Stimulated activated naive B cell treated with anti-CD40 and anti-IgM and Interleukin-4, amounts not matched to agents 10 μg/mL and 1 μg/mL and 100 μg/mL, for 72 hours (primary cell): ENCODE measurements around the gene IL24.
A peak's percentile ranks its signal among the peaks of the same experiment; 100 is the strongest.
"Not testable (repeated sequence)": the region's sequence is repeated elsewhere in the genome, so short reads cannot be mapped to it uniquely, and the experiment has no call there.

Source experiments
- ATAC-seq, 2 donors: fragments of 150-1000 bp; cut with Tn5 transposase; replicated peaks; 2 replicates each; pipeline ENCODE4 v1.10.0; 2021; ENCODE audit warnings: moderate library complexity in 1 of 2
- DNase-seq: peaks from one replicate; pipeline ENCODE4 v3.0.0; 2021
- H3K27ac Mint-ChIP-seq: one replicate; pipeline ENCODE4 v1.8.0; 2022; ENCODE audit warnings: mild to moderate bottlenecking, mixed read lengths
- H3K27me3 Mint-ChIP-seq, 2 donors: one replicate each; pipeline ENCODE4 v1.8.0; 2022; ENCODE audit warnings: mixed read lengths in 2 of 2
- H3K36me3 Mint-ChIP-seq, 2 donors: one replicate each; pipeline ENCODE4 v1.8.0; 2022; ENCODE audit warnings: mixed read lengths in 2 of 2, mild to moderate bottlenecking in 1 of 2
- H3K4me1 Mint-ChIP-seq, 2 donors: one replicate each; pipeline ENCODE4 v1.8.0; 2022; ENCODE audit warnings: mixed read lengths in 2 of 2, mild to moderate bottlenecking in 1 of 2
- H3K4me3 Mint-ChIP-seq, 2 donors: one replicate each; pipeline ENCODE4 v1.8.0; 2022; ENCODE audit warnings: mild to moderate bottlenecking in 2 of 2, mixed read lengths in 2 of 2, moderate library complexity in 1 of 2
- H3K9me3 Mint-ChIP-seq, 2 donors: one replicate each; pipeline ENCODE4 v1.8.0; 2022; ENCODE audit warnings: mixed read lengths in 2 of 2, mild to moderate bottlenecking in 1 of 2

The IL24 gene, protein sequence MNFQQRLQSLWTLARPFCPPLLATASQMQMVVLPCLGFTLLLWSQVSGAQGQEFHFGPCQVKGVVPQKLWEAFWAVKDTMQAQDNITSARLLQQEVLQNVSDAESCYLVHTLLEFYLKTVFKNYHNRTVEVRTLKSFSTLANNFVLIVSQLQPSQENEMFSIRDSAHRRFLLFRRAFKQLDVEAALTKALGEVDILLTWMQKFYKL

GRCh38 chr1:206897175-206897574 is at the start of gene IL24:
IL24 (plus strand) TSS chr1:206897443; CDS start chr1:206897833, 390 bp downstream.
- ATAC-seq = peak; percentile 40 to 46
- H3K9me3 Mint-ChIP-seq = no peaks in the 10 kb centered on the region
- no peaks in the 10 kb centered on the region for H3K27me3 Mint-ChIP-seq
- H3K36me3 Mint-ChIP-seq = peaks cover 6 to 20% of the 10 kb centered on the region in 2 donors
- H3K4me1 Mint-ChIP-seq = peaks cover 40 to 82% of the 10 kb centered on the region in 2 donors
- DNase-seq = no peak
- H3K4me3 Mint-ChIP-seq = peak within 1 kb of the TSS; percentile 22 to 50
- H3K27ac Mint-ChIP-seq = peak within 1 kb of the TSS; percentile 56

DNA sequence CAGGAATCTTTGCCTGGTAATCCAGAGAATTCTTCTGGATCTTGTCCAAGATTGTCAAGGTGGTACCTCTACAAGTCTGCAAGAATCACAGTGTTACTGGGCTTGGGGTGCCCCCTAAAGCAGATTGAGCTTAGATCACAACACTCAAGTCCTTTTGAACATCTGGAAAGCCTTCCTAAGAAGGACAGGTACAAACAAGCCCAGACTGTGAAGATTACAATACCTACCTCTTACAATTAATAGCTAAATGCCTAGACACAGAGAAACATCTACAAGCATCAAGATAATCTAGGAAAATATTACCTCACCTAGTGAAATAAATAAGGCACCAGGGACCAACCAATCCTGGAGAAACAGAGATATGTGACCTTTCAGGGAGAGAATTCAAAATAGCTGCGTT is 49.3 kb upstream of the IL24 start:
- DNase-seq (no peak), ATAC-seq (no peak)
- Mint-ChIP-seq H3K27me3 (peaks cover 0 to 7% of the 10 kb centered on the region in 2 donors), H3K4me3 (no peak overlapping the region), H3K9me3 (peaks cover 0 to 3% of the 10 kb centered on the region in 2 donors), H3K36me3 (no peaks in the 10 kb centered on the region), H3K4me1 (peaks cover 0 to 7% of the 10 kb centered on the region in 2 donors), H3K27ac (peak overlapping the region; percentile 34)

DNA sequence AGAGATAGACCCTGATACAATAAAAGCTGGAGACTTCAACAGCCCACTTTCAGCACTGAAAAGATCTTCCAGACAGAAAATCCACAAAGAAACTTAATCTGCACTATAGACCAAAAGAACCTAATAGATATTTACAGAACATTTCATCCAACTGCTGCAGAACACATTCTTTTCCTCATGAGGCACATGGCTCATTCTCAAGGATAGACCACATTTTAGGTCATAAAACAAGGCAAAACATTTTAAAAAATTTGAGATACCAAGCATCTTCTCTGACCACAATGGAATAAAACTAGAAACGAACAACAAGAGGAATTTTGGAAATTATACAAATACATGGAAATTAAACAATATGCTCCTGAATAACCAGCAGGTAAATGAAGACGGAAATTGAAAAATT is 46.8 kb upstream of the IL24 start:
- Mint-ChIP-seq H3K9me3 (peaks cover 0 to 6% of the 10 kb centered on the region in 2 donors), H3K4me3 (no peak overlapping the region), H3K36me3 (no peaks in the 10 kb centered on the region), H3K27me3 (peaks cover 0 to 7% of the 10 kb centered on the region in 2 donors), H3K27ac (no peak overlapping the region), H3K4me1 (peaks cover 0 to 7% of the 10 kb centered on the region in 2 donors)
- ATAC-seq (no peak), DNase-seq (no peak)

GRCh38 chr1:206851341-206852010 is 45.8 kb upstream of the IL24 start:
- Mint-ChIP-seq H3K27ac (no peak overlapping the region), H3K4me1 (peaks cover 3 to 7% of the 10 kb centered on the region in 2 donors), H3K4me3 (no peak overlapping the region), H3K9me3 (peaks cover 0 to 6% of the 10 kb centered on the region in 2 donors), H3K27me3 (peaks cover 0 to 7% of the 10 kb centered on the region in 2 donors), H3K36me3 (no peaks in the 10 kb centered on the region)
- DNase-seq (no peak), ATAC-seq (no peak)

- not testable (repeated sequence) for DNase-seq, H3K36me3 Mint-ChIP-seq, H3K27ac Mint-ChIP-seq, ATAC-seq, H3K4me1 Mint-ChIP-seq, H3K27me3 Mint-ChIP-seq, H3K4me3 Mint-ChIP-seq, H3K9me3 Mint-ChIP-seq
Measured at GRCh38 chr1:206852662-206853061, 44.6 kb upstream of the IL24 start.

GRCh38 chr1:206853696-206854095 is 43.5 kb upstream of the IL24 start:
- H3K36me3 Mint-ChIP-seq, H3K27me3 Mint-ChIP-seq, DNase-seq, H3K27ac Mint-ChIP-seq, H3K4me1 Mint-ChIP-seq, H3K9me3 Mint-ChIP-seq, ATAC-seq, H3K4me3 Mint-ChIP-seq: not testable (repeated sequence)

DNA sequence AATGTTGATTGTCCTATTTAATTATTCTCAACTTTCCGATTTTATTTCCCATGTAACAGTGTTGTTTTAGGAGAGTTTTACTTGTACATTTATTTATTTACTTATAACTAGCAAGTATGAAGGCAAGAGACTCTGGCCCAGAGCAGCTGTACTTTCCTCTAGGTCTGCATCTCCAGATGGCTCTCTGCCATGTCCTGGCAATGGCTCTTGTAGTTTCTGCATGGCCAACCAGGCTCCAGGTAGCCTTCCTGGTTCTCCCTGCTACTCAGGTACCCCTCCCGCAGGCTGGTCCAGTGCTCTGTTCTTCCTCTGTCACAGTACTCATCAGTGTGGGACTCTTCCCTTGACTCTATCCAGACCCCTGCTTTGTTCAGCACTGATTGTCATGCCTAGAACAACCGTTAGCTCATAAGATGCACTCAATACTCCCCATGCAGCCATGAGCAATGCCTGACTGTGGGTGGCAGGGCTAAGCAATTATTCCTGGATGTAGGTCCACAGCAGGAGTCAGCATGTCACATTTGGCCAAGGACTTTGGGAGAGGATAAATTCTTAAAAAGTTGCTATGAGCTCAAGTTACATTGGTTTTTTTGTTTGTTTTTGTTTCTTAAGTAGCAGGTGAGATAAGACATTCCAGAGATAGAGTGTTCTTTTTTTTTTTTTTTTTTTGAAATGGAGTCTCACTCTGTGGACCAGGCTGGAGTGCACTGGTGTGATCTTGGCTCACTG is 42.7 kb upstream of the IL24 start:
- Mint-ChIP-seq H3K4me3 (no peak overlapping the region), H3K36me3 (no peaks in the 10 kb centered on the region), H3K27me3 (peaks cover 0 to 6% of the 10 kb centered on the region in 2 donors), H3K9me3 (peaks cover 0 to 6% of the 10 kb centered on the region in 2 donors), H3K27ac (no peak overlapping the region), H3K4me1 (peaks cover 0 to 5% of the 10 kb centered on the region in 2 donors)
- ATAC-seq (no peak), DNase-seq (no peak)

- no peak for ATAC-seq
- no peaks in the 10 kb centered on the region for H3K36me3 Mint-ChIP-seq
- DNase-seq = no peak
- no peak overlapping the region for H3K4me3 Mint-ChIP-seq
- H3K27ac Mint-ChIP-seq = no peak overlapping the region
- H3K27me3 Mint-ChIP-seq = peaks cover 0 to 4% of the 10 kb centered on the region in 2 donors
- peaks cover 0 to 5% of the 10 kb centered on the region in 2 donors for H3K4me1 Mint-ChIP-seq
- peaks cover 0 to 6% of the 10 kb centered on the region in 2 donors for H3K9me3 Mint-ChIP-seq
Measured at GRCh38 chr1:206855859-206856258, 41.4 kb upstream of the IL24 start.

DNA sequence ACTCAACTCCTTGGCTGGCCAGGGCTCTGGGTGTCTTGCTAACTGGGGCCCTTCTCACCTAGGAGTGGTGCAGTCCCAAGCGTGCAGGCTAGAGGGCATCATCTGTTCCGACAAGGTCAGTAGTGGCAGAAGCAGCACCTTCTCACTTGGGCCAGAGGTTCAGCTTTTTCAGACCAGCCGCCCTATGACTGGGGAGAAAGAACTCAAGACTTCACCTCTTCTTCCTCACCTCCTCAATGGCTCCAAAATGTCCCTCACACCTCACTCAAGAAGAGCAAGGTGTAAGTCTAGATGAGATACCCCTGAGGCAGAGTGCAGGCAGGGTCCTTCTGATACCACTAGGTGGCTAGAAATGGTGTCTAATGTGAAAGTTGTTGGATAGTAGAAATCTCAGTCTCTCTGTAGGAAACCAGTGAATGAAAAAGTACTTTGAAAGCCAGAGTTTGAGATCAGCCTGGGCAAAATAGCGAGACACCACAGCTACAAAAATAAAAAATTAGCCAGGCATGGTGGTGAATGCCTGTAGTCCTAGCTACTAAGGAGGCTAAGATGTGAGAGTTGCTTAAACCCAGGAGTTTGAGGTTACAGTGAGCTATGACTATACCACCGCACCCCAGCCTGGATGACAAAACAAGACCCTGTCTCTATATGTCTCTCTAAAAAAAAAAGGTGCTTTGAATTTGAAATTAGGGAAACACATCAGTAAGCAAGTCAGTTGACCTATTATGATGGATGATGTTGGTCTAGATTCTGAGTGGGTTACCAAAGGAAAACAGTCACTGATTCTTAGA is 40.4 kb upstream of the IL24 start:
- Mint-ChIP-seq H3K27me3 (peaks cover 5 to 9% of the 10 kb centered on the region in 2 donors), H3K36me3 (no peaks in the 10 kb centered on the region), H3K4me1 (peaks cover 0 to 5% of the 10 kb centered on the region in 2 donors), H3K4me3 (no peak overlapping the region), H3K27ac (no peak overlapping the region), H3K9me3 (peaks cover 0 to 6% of the 10 kb centered on the region in 2 donors)
- ATAC-seq = peak; percentile 58 to 67
- no peak for DNase-seq

- ATAC-seq = no peak
Measured at GRCh38 chr1:206859082-206859521, 38.1 kb upstream of the IL24 start.

DNA sequence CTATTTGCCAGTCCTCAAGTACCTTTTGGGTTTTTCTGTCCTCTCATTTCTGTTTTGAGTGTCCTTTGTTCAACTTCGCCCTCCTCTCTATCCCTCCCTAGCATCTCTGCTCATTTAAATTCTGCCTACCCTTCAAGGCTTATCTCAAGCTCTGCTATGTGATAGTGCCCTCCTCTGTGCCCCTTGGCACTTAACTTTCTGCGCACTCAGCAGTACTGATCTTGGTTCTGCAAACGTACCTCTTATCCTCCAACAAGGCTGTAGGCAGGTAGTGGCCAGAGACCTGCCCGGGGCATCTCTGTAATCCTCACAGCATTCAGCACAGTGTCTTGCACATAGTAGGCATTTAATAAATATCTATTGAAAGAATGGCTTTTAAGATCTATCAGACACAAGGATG is 37.1 kb upstream of the IL24 start:
- ATAC-seq = no peak
- peaks cover 6 to 9% of the 10 kb centered on the region in 2 donors for H3K4me1 Mint-ChIP-seq
- peaks cover 11 to 14% of the 10 kb centered on the region in 2 donors for H3K27me3 Mint-ChIP-seq
- H3K36me3 Mint-ChIP-seq = no peaks in the 10 kb centered on the region
- no peaks in the 10 kb centered on the region for H3K9me3 Mint-ChIP-seq
- no peak for DNase-seq
- no peak overlapping the region for H3K4me3 Mint-ChIP-seq
- H3K27ac Mint-ChIP-seq = no peak overlapping the region

More at GRCh38 chr1:206859082-206859521, 38.1 kb upstream of the IL24 start:
- DNase-seq = no peak
- H3K27ac Mint-ChIP-seq = no peak overlapping the region
- no peak overlapping the region for H3K4me3 Mint-ChIP-seq
- peaks cover 11 to 14% of the 10 kb centered on the region in 2 donors for H3K27me3 Mint-ChIP-seq
- no peaks in the 10 kb centered on the region for H3K9me3 Mint-ChIP-seq
- peaks cover 0 to 5% of the 10 kb centered on the region in 2 donors for H3K4me1 Mint-ChIP-seq
- H3K36me3 Mint-ChIP-seq = no peaks in the 10 kb centered on the region

DNA sequence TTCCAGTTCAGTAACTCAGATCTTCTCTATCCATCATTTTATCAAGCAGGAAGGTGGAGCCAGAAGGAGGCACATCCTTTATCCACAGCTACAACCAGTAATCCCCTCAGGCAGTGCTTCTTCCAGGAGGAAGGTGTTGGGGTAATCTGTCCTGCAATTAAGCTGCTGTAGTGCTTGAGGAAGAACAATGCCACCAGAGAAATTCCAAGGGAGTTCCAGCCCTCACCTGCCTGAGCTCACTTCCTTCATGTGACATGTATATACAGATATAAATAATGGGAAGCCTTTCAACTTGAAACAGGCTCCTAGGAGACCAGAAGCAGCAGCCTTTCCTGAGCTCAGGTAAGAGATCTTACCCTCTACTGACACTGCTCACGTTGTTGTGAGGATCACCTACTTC is 34.0 kb upstream of the IL24 start:
- peaks cover 10 to 18% of the 10 kb centered on the region in 2 donors for H3K4me1 Mint-ChIP-seq
- DNase-seq = no peak

DNA sequence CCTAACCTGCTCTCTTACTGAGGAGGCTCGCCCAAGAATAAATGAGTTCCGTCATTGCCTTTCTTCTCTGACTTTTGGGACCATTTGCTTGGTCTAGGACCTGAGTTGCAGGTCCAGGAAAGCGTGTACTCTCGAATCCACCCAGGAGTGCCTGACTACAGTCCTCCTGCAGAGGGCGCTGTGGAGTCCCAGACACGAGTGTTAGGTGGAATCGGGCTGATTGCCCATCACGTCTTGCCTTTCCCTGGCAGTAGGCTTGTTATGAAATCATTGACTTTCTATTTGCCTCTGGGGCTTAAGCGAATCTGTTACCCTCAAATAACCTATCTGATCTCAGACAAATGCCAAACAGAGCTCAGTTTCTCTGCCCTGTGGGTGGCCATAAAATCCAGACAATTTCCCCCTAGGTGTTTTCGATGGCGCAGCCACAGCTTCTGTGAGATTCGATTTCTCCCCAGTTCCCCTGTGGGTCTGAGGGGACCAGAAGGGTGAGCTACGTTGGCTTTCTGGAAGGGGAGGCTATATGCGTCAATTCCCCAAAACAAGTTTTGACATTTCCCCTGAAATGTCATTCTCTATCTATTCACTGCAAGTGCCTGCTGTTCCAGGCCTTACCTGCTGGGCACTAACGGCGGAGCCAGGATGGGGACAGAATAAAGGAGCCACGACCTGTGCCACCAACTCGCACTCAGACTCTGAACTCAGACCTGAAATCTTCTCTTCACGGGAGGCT is 32.1 kb upstream of the IL24 start, which contains the start of gene IL20:
Gene IL20 (plus strand): TSS at position 685 of the 733 bp plus-strand sequence. CDS start 230 bp downstream, outside the sequence.
- DNase-seq (peak; percentile 68), ATAC-seq (peak; percentile 88 to 89)
- H3K27ac Mint-ChIP-seq = no peak within 1 kb of the TSS
- H3K9me3 Mint-ChIP-seq = no peaks in the 10 kb centered on the region
- peaks cover 10 to 18% of the 10 kb centered on the region in 2 donors for H3K4me1 Mint-ChIP-seq
- no peaks in the 10 kb centered on the region for H3K36me3 Mint-ChIP-seq
- no peak within 1 kb of the TSS for H3K4me3 Mint-ChIP-seq
- H3K27me3 Mint-ChIP-seq = peaks cover 11 to 12% of the 10 kb centered on the region in 2 donors

More for the DNA sequence above, 34.0 kb upstream of the IL24 start:
- Mint-ChIP-seq H3K27ac (no peak overlapping the region), H3K36me3 (no peaks in the 10 kb centered on the region), H3K4me3 (no peak overlapping the region), H3K9me3 (no peaks in the 10 kb centered on the region), H3K27me3 (peaks cover 11 to 14% of the 10 kb centered on the region in 2 donors)
- no peak for ATAC-seq
